ENCODE data around the gene CERS3. TPM values are rescaled to one million over a fixed set of nuclear protein-coding genes. Genes with fewer than 3 reads are reported as not detected.

CERS3 gene
- polyA plus RNA-seq, 3 donors: 0.04 TPM; not detected in 2

DNA sequence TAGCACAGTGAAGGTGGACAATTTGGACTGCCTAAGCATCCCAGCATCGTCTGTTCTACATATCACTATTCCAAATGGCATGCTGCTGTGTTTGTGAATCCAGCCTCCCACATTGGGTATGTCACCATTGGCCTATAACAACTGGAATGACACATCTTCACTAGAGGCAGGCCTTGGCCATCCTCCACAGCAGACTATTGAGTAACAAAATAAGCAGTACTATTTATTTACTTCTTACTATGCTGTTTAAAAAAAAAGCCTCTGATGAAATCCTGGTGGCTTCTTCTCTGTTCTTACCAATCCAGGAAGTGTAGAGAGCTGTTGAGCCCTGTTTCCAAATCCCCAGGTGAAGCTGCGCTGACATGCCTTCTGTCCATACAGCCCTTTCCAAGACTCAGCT is 30.6 kb upstream of the CERS3 start:
- Histone ChIP-seq H3K27ac (ENCODE audit: low read depth in 1 of 2, low read length in 2 of 2) (peak overlapping the region; percentile 48 to 60), H3K79me2 (ENCODE audit: insufficient read depth, low read length) (no peaks in the 10 kb centered on the region), H3K27me3 (ENCODE audit: control insufficient read depth in 2 of 2, insufficient read depth in 2 of 2, low read length in 2 of 2) (no peaks in the 10 kb centered on the region), H4K20me1 (ENCODE audit: insufficient read depth, low read length) (no peaks in the 10 kb centered on the region), H3K9me3 (replicated peaks in 1 of 2; ENCODE audit: control insufficient read depth in 1 of 2, insufficient read depth in 1 of 2, low read length in 2 of 2) (peaks cover 0 to under 1% of the 10 kb centered on the region in 2 donors), H3K4me1 (ENCODE audit: control insufficient read depth in 1 of 2, insufficient read depth in 2 of 2, low read length in 2 of 2) (peaks cover 24 to 27% of the 10 kb centered on the region in 2 donors), H2AFZ (ENCODE audit: insufficient read depth, low read depth, low read length, poor library complexity, severe bottlenecking) (no peak overlapping the region), H3K9ac (ENCODE audit: insufficient read depth, low read length, poor library complexity, severe bottlenecking) (no peak overlapping the region), H3K4me2 (replicated peaks; ENCODE audit: extremely low read depth, low read length, poor library complexity, severe bottlenecking) (peak overlapping the region; percentile 51), H3K4me3 (replicated peaks in 1 of 3; ENCODE audit: low read depth in 2 of 3, low read length in 3 of 3) (peak overlapping the region in 1 of 3 experiments; percentile 4), H3K36me3 (replicated peaks in 1 of 2; ENCODE audit: control insufficient read depth in 1 of 2, insufficient read depth in 2 of 2, low read length in 2 of 2) (no peaks in the 10 kb centered on the region)
- TF ChIP-seq, protein P1, sequence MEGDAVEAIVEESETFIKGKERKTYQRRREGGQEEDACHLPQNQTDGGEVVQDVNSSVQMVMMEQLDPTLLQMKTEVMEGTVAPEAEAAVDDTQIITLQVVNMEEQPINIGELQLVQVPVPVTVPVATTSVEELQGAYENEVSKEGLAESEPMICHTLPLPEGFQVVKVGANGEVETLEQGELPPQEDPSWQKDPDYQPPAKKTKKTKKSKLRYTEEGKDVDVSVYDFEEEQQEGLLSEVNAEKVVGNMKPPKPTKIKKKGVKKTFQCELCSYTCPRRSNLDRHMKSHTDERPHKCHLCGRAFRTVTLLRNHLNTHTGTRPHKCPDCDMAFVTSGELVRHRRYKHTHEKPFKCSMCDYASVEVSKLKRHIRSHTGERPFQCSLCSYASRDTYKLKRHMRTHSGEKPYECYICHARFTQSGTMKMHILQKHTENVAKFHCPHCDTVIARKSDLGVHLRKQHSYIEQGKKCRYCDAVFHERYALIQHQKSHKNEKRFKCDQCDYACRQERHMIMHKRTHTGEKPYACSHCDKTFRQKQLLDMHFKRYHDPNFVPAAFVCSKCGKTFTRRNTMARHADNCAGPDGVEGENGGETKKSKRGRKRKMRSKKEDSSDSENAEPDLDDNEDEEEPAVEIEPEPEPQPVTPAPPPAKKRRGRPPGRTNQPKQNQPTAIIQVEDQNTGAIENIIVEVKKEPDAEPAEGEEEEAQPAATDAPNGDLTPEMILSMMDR (IDR thresholded peaks at IDR 0.05): no peak
- intact Hi-C loops (cut with micrococcal nuclease): no loop called here
- WGBS (ENCODE audit: insufficient coverage): 71% methylated on average over 1 of the region's 2 CpGs
- Mint-ChIP-seq H3K36me3 (peaks cover 0 to 7% of the 10 kb centered on the region in 2 donors), H3K9me3 (peaks cover 2 to 31% (median 20%) of the 10 kb centered on the region in 7 donors), H3K27ac (peak overlapping the region; percentile 72 to 93 (median 84)), H3K27me3 (ENCODE audit: low read depth in 3 of 3) (no peaks in the 10 kb centered on the region), H3K4me3 (peak overlapping the region in 1 of 2 donors; percentile 64), H3K4me1 (peaks cover 22% of the 10 kb centered on the region)
- DNase-seq: peak; percentile 66 to 87 (median 78)

DNA sequence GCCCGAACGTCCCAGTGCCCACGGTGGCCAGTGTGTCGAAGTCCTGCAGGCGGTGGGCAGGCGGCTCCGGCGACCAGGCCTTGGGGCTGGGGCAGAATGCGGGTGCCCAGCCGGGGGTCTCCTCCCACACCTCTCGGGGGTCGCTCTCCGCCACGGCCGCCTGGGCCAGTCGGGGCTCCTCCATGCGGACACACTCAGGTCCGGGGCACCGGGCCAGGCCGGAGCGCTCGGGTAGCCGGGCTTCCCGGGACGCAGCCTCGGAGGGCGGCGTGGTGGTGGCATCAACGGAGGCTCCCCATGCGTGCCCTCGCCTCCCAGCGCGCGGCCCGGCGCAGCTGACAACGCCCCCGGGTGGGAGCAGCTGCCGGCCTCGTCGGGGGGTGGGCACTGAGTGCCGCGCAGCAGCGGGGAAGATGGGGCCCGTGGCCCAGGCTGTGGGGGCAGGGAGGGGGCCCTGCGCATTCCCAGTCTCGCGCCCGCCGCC is 30.1 kb upstream of the CERS3 start:
- H3K36me3 ChIP-seq (replicated peaks in 1 of 2; ENCODE audit: control insufficient read depth in 1 of 2, insufficient read depth in 2 of 2, low read length in 2 of 2): no peaks in the 10 kb centered on the region
- H3K9me3 ChIP-seq (replicated peaks in 1 of 2; ENCODE audit: control insufficient read depth in 1 of 2, insufficient read depth in 1 of 2, low read length in 2 of 2): peaks cover 4 to 6% of the 10 kb centered on the region in 2 donors
- Mint-ChIP-seq H3K27me3 (ENCODE audit: low read depth in 3 of 3) (no peaks in the 10 kb centered on the region), H3K9me3 (peaks cover 3 to 36% (median 25%) of the 10 kb centered on the region in 7 donors), H3K27ac (peak overlapping the region; percentile 72 to 92 (median 82)), H3K4me1 (peaks cover 22% of the 10 kb centered on the region), H3K36me3 (peaks cover 0 to 9% of the 10 kb centered on the region in 2 donors), H3K4me3 (no peak overlapping the region)
- H3K4me1 ChIP-seq (ENCODE audit: control insufficient read depth in 1 of 2, insufficient read depth in 2 of 2, low read length in 2 of 2): peaks cover 22 to 29% of the 10 kb centered on the region in 2 donors
- H3K4me2 ChIP-seq (replicated peaks; ENCODE audit: extremely low read depth, low read length, poor library complexity, severe bottlenecking): no peak overlapping the region
- H3K27ac ChIP-seq (ENCODE audit: low read depth in 1 of 2, low read length in 2 of 2): peak overlapping the region; percentile 48 to 60
- no peak overlapping the region for H2AFZ ChIP-seq (ENCODE audit: insufficient read depth, low read depth, low read length, poor library complexity, severe bottlenecking)
- WGBS (ENCODE audit: insufficient coverage): 98% methylated on average over 46 of the region's 50 CpGs
- no peak for DNase-seq
- no peaks in the 10 kb centered on the region for H4K20me1 ChIP-seq (ENCODE audit: insufficient read depth, low read length)
- TF ChIP-seq, protein P1 (IDR thresholded peaks at IDR 0.05): no peak
- no peak overlapping the region for H3K9ac ChIP-seq (ENCODE audit: insufficient read depth, low read length, poor library complexity, severe bottlenecking)
- intact Hi-C loops (cut with micrococcal nuclease): no loop called here
- H3K27me3 ChIP-seq (ENCODE audit: control insufficient read depth in 2 of 2, insufficient read depth in 2 of 2, low read length in 2 of 2): no peaks in the 10 kb centered on the region
- H3K4me3 ChIP-seq (replicated peaks in 1 of 3; ENCODE audit: low read depth in 2 of 3, low read length in 3 of 3): no peak overlapping the region
- H3K79me2 ChIP-seq (ENCODE audit: insufficient read depth, low read length): no peaks in the 10 kb centered on the region
